DND-41 (cell line): ENCODE measurements around the gene NR3C1.

Experiments used
- EZH2 ChIP-seq: IDR thresholded peaks from 3 replicates; pipeline ENCODE4 v1.6.1; 2012; ENCODE audit warnings: borderline replicate concordance, low read depth, mild to moderate bottlenecking, moderate library complexity, low read length, inconsistent platforms; ENCODE audit not compliant: severe bottlenecking
- TF ChIP-seq, protein P1 (sequence below): IDR thresholded peaks from 2 replicates; pipeline ENCODE4 v1.5.1; 2012; ENCODE audit warnings: borderline replicate concordance, low read length, moderate library complexity, mild to moderate bottlenecking; ENCODE audit not compliant: poor library complexity, severe bottlenecking; ENCODE audit errors: extremely low read depth

DNA sequence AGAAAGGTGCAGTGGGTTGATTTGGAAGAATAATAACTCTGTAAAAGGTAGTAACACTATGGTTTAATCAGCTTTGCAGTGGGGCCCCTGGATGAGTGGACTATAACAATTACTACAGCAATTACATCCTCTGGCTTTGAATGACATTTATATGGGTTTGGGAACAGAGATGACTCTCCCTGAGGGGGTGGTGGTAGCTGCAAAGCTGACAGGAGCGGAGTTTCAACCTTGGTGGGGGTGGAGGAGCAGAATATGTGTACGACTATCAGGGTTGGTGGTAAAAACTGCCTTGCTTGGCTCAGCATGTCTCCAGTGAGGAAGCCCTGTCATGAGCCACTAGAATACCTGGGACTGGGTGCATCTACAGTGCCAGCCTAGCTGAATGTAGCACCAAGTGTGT is 28.3 kb upstream of the NR3C1 start:
- TF ChIP-seq, protein P1, sequence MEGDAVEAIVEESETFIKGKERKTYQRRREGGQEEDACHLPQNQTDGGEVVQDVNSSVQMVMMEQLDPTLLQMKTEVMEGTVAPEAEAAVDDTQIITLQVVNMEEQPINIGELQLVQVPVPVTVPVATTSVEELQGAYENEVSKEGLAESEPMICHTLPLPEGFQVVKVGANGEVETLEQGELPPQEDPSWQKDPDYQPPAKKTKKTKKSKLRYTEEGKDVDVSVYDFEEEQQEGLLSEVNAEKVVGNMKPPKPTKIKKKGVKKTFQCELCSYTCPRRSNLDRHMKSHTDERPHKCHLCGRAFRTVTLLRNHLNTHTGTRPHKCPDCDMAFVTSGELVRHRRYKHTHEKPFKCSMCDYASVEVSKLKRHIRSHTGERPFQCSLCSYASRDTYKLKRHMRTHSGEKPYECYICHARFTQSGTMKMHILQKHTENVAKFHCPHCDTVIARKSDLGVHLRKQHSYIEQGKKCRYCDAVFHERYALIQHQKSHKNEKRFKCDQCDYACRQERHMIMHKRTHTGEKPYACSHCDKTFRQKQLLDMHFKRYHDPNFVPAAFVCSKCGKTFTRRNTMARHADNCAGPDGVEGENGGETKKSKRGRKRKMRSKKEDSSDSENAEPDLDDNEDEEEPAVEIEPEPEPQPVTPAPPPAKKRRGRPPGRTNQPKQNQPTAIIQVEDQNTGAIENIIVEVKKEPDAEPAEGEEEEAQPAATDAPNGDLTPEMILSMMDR = no peak
- TF ChIP-seq EZH2 = no peak
